PFSK-1 (cell line): ENCODE results near the gene VEZF1.

Experiments
- POLR2AphosphoS5 ChIP-seq: IDR thresholded peaks from 2 replicates; pipeline ENCODE4 v1.6.1; 2012; ENCODE audit warnings: low read depth, mild to moderate bottlenecking, control low read depth, low read length, moderate library complexity
- SIN3A ChIP-seq: IDR thresholded peaks from 2 replicates; pipeline ENCODE4 v1.6.1; 2012; ENCODE audit warnings: mild to moderate bottlenecking, low read length, moderate library complexity, borderline replicate concordance; ENCODE audit not compliant: insufficient read depth
- TAF1 ChIP-seq: IDR thresholded peaks from 2 replicates; pipeline ENCODE4 v1.6.1; 2012; ENCODE audit warnings: low read length, control low read depth, borderline replicate concordance; ENCODE audit not compliant: insufficient read depth

GRCh38 chr17:57983446-57983845 is 4.6 kb downstream of the VEZF1 start:
- no peak for TF ChIP-seq POLR2AphosphoS5
- TF ChIP-seq SIN3A: no peak
- TF ChIP-seq TAF1: no peak
